Heart left ventricle (tissue), 13 donors: ENCODE data around the gene ARPC1A.

Experiments used
- POLR2A ChIP-seq, 2 donors: fragments of 450-650 bp; IDR thresholded peaks; one replicate each; pipeline ENCODE4 v1.6.1; 2017; ENCODE audit warnings: antibody characterized with exemption in 2 of 2, mild to moderate bottlenecking in 2 of 2, moderate library complexity in 2 of 2
- TF ChIP-seq, protein P1 (sequence below), 12 donors: fragments of 200-600 bp; sonication (generic) in 4 of 12; IDR thresholded peaks; one replicate each; pipeline versions ENCODE4 v1.5.0 to v1.8.0; 2018 to 2022; ENCODE audit warnings: antibody characterized with exemption in 12 of 12, mild to moderate bottlenecking in 5 of 12
- donor health status: ischemic (EF 13 %, LVEDD 7.1; RV severe dilation, severe dysfunction).
- donor health status: DM: no; HTN: yes; CAD: no.
- donor health status: DM: no; HTN: no; CAD: no.
- donor health status: ischemic (EF 25% LVEDD 6.9; RV normal size, moderate dysfunction).
- donor health status: ischemic (EF 25% LVEDD 5.7; RV mildly dilated, moderate dysfunction).
- donor health status: ischemic (EF 35%, LVEDD 5.7; RV mildly dilated, moderate dysfunction).
- donor health status: nonischemic (EF 11% LVEDD 7.7; RV severe dilation, severe dysfunction).
- donor health status: DM: yes; HTN: yes; CAD: no.
- donor health status: PGD.
- donor health status: ischemic (EF 29% LVEDD 5.4; RV normal size, mild dysfunction).
- donor health status: nonischemic (EF 23%, LVEDD 6.1; RV moderate dilation, normal function).

DNA sequence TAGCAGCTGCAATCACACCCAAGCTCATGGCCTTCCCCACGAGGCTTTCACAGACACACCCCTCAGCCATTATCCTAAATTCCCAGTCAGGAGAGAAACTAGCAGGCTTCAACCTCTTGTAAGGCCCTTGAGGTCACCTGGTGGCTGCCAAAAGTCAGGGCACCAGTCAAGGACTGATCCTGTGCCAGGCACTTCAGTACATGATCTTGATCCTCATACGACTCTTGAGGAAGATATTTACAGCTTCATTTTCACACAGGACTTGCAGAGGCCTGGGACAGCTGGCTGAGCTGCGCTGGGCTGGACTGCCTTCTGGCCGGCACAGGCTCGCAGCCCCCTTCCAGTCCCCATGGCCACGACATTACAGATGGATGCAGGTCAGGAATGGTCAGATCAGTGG lies 73.9 kb downstream of the ARPC1A start:
- TF ChIP-seq, protein P1, sequence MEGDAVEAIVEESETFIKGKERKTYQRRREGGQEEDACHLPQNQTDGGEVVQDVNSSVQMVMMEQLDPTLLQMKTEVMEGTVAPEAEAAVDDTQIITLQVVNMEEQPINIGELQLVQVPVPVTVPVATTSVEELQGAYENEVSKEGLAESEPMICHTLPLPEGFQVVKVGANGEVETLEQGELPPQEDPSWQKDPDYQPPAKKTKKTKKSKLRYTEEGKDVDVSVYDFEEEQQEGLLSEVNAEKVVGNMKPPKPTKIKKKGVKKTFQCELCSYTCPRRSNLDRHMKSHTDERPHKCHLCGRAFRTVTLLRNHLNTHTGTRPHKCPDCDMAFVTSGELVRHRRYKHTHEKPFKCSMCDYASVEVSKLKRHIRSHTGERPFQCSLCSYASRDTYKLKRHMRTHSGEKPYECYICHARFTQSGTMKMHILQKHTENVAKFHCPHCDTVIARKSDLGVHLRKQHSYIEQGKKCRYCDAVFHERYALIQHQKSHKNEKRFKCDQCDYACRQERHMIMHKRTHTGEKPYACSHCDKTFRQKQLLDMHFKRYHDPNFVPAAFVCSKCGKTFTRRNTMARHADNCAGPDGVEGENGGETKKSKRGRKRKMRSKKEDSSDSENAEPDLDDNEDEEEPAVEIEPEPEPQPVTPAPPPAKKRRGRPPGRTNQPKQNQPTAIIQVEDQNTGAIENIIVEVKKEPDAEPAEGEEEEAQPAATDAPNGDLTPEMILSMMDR (IDR thresholded peaks at IDR 0.05) = no peak
- no peak for TF ChIP-seq POLR2A (IDR thresholded peaks at IDR 0.05)
